HepG2 (cell line): ENCODE results near the gene ATOSB. TPM values are rescaled to one million over a fixed set of nuclear protein-coding genes. Genes with fewer than 3 reads are reported as not detected.

Experiments
- ARNT ChIP-seq: fragments of 450-650 bp; IDR thresholded peaks from 2 replicates; pipeline ENCODE4 v1.6.1; 2017
- SNAI1 ChIP-seq: sonication (generic); formaldehyde crosslinking; IDR thresholded peaks from 2 replicates; pipeline ENCODE4 v1.5.0; 2020; ENCODE audit warnings: mild to moderate bottlenecking, missing genetic modification reagents, borderline replicate concordance
- ZBTB10 ChIP-seq: sonication (generic); formaldehyde crosslinking; IDR thresholded peaks from 2 replicates; pipeline ENCODE4 v1.4.0; 2020; ENCODE audit warnings: missing genetic modification reagents, borderline replicate concordance
- ZNF318 ChIP-seq: sonication (generic); formaldehyde crosslinking; IDR thresholded peaks from 2 replicates; pipeline ENCODE4 v1.4.0; 2020; ENCODE audit warnings: mild to moderate bottlenecking, missing genetic modification reagents
- ZNF512B ChIP-seq: sonication (generic); formaldehyde crosslinking; IDR thresholded peaks from 2 replicates; pipeline ENCODE4 v1.5.1; 2020; ENCODE audit warnings: missing genetic modification reagents, mild to moderate bottlenecking, borderline replicate concordance
- ZNF550 ChIP-seq: sonication (generic); formaldehyde crosslinking; IDR thresholded peaks from 2 replicates; pipeline ENCODE4 v1.4.0; 2020; ENCODE audit warnings: mild to moderate bottlenecking, missing genetic modification reagents, borderline replicate concordance
- polyA plus RNA-seq, 8 experiments: library from polyadenylated mRNA; depleted of rRNA in 3 of 8; stranded (reverse) in 7 of 8; unstranded in 1 of 8; fragments of >200 nt; fragmentation: Illumina TruSeq in 4 of 8; extraction: Trizol in 4 of 8; gene quantifications; 2 replicates each; pipeline versions ENCODE4 v1.2.1 to v1.2.3, GENCODE V29; 2011 to 2016; ENCODE audit warnings: low read depth in 4 of 8, missing spikeins in 1 of 8, mixed read lengths in 1 of 8; ENCODE audit not compliant: insufficient read depth in 1 of 8
- total RNA-seq, 5 experiments: library from RNA; depleted of rRNA; stranded (reverse); fragments of >200 nt; fragmentation: Illumina TruSeq; extraction: Trizol; gene quantifications; 2 replicates each; pipeline ENCODE4 v1.2.3, GENCODE V29; 2016; ENCODE audit warnings: low read depth in 1 of 5

ATOSB gene
- total and polyA plus RNA-seq, 2 of the 13 experiments (the other 11 are each of a cell fraction or from before 2014, with no cell fraction given) = 1.9 to 6.4 TPM

- no peak for TF ChIP-seq ZBTB10
- no peak for TF ChIP-seq ARNT
- no peak for TF ChIP-seq ZNF550 (CRISPR knock-in tag)
- TF ChIP-seq ZNF318 (CRISPR knock-in tag) = no peak
- no peak for TF ChIP-seq ZNF512B (CRISPR knock-in tag)
- no peak for TF ChIP-seq SNAI1 (CRISPR knock-in tag)
Measured at GRCh38 chr9:35135988-35136387, 20.3 kb upstream of the ATOSB start (continued).
